ENCODE results near the gene GALNT9. TPM values are rescaled to one million over a fixed set of nuclear protein-coding genes. Genes with fewer than 3 reads are reported as not detected.

GALNT9 gene
- total RNA-seq, 4 donors from 2014 or later = 1.6 TPM; not detected in 3

GRCh38 chr12:132374612-132375445 is 45.4 kb upstream of the GALNT9 start:
- Histone ChIP-seq H3K27ac (no peak overlapping the region), H3K27me3 (peaks cover 0 to 65% of the 10 kb centered on the region in 2 donors), H3K9me3 (peaks cover 0 to 39% (median 0%) of the 10 kb centered on the region in 4 donors), H3K4me3 (no peak overlapping the region), H3K36me3 (no peaks in the 10 kb centered on the region), H3K4me1 (no peaks in the 10 kb centered on the region)
- no peak for TF ChIP-seq EP300 (IDR thresholded peaks at IDR 0.05)
- no peak for TF ChIP-seq CTCF (IDR thresholded peaks at IDR 0.05)
- no peak for TF ChIP-seq POLR2A (IDR thresholded peaks at IDR 0.05)
- no peak for DNase-seq (ENCODE audit: low spot score in 2 of 2)
- WGBS, 2 donors = 80% methylated on average over 22 to 28 of the region's 28 CpGs

GRCh38 chr12:132373901-132374611 is 44.7 kb upstream of the GALNT9 start:
- DNase-seq (ENCODE audit: low spot score in 2 of 2) = no peak
- 17 to 32% methylated on average over 20 to 28 of the region's 28 CpGs for WGBS, 2 donors
- no peak for TF ChIP-seq CTCF (IDR thresholded peaks at IDR 0.05)
- no peak for TF ChIP-seq EP300 (IDR thresholded peaks at IDR 0.05)
- no peak for TF ChIP-seq POLR2A (IDR thresholded peaks at IDR 0.05)
- Histone ChIP-seq H3K27me3 (peaks cover 0 to 57% of the 10 kb centered on the region in 2 donors), H3K27ac (no peak overlapping the region), H3K4me3 (no peak overlapping the region), H3K36me3 (no peaks in the 10 kb centered on the region), H3K4me1 (no peaks in the 10 kb centered on the region), H3K9me3 (peaks cover 0 to 39% (median 0%) of the 10 kb centered on the region in 4 donors)

GRCh38 chr12:132367852-132368251 is 38.5 kb upstream of the GALNT9 start:
- peaks cover 0 to 23% of the 10 kb centered on the region in 2 donors for H3K27me3 ChIP-seq
- DNase-seq (ENCODE audit: low spot score in 2 of 2) = no peak
- no peak for TF ChIP-seq EP300 (IDR thresholded peaks at IDR 0.05)
- TF ChIP-seq POLR2A (IDR thresholded peaks at IDR 0.05) = no peak
- TF ChIP-seq CTCF (IDR thresholded peaks at IDR 0.05) = no peak
- H3K9me3 ChIP-seq = peaks cover 0 to 35% (median 0%) of the 10 kb centered on the region in 4 donors
- no peak overlapping the region for H3K4me3 ChIP-seq
- no peak overlapping the region for H3K27ac ChIP-seq
- 62 to 71% methylated on average over 17 to 18 of the region's 18 CpGs for WGBS, 2 donors
- H3K36me3 ChIP-seq = no peaks in the 10 kb centered on the region
- H3K4me1 ChIP-seq = peaks cover 0 to 5% (median 0%) of the 10 kb centered on the region in 4 donors

GRCh38 chr12:132367071-132367851 is 37.9 kb upstream of the GALNT9 start:
- Histone ChIP-seq H3K27me3 (peaks cover 0 to 23% of the 10 kb centered on the region in 2 donors), H3K27ac (no peak overlapping the region), H3K4me1 (peaks cover 0 to 5% (median 0%) of the 10 kb centered on the region in 4 donors), H3K36me3 (no peaks in the 10 kb centered on the region), H3K9me3 (peaks cover 0 to 29% (median 0%) of the 10 kb centered on the region in 4 donors), H3K4me3 (no peak overlapping the region)
- 48 to 55% methylated on average over 30 to 31 of the region's 31 CpGs for WGBS, 2 donors
- TF ChIP-seq POLR2A (IDR thresholded peaks at IDR 0.05) (no peak), EP300 (IDR thresholded peaks at IDR 0.05) (no peak), CTCF (IDR thresholded peaks at IDR 0.05) (no peak)
- DNase-seq (ENCODE audit: low spot score in 2 of 2) = peak in 1 of 2 donors; percentile 51

Measured in tibial nerve (tissue), 4 donors.